ENCODE measurements around the gene SLC13A1. TPM values are rescaled to one million over a fixed set of nuclear protein-coding genes. Genes with fewer than 3 reads are reported as not detected.
A peak's percentile ranks its signal among the peaks of the same experiment; 100 is the strongest.

The SLC13A1 gene
- total and polyA plus RNA-seq, 11 donors = not detected

DNA sequence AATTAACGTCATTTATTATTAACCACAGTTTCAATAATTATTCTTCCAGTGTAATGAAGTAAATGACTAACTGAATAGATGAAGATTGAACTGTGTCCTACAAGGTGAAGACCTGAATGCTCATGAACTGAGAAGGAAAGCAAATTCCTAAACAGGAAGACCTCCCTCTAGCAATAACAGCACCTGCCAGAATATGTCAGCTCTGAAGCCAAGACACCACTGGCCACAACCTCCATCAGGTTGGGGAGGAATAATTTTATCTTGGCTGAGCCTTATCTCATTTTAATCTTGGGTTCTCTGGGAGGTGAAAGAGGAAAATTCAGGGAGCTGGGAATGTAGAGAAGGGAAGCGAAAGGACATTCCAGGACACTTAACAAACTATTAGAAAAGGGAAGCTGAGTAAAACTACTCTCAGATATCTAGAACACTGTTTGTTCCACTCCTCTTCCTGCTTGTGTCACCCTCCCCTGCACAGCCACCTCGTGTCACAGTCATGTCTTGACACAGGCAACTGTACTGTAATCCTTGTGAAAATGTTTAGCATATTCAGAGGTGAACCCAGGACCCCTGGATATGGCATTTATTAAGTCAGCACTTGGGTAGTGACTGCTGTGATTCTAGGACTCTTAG, 4.6 kb upstream of the SLC13A1 start:
- no peaks in the 10 kb centered on the region for H3K36me3 ChIP-seq
- H3K4me1 ChIP-seq = peaks cover 0 to 3% (median 0%) of the 10 kb centered on the region in 12 donors
- 41 to 69% (median 55%) methylated on average over 3 of the region's 3 CpGs for WGBS, 4 donors
- ATAC-seq (peak in 3 of 4 donors; percentile 16 to 81 (median 42)), DNase-seq (no peak)
- peak overlapping the region in 3 of 12 donors; percentile 13 to 38 (median 35) for H3K27ac ChIP-seq
- no peaks in the 10 kb centered on the region for H3K27me3 ChIP-seq
- H3K4me3 ChIP-seq = no peak overlapping the region
- H3K9me3 ChIP-seq = no peaks in the 10 kb centered on the region
- TF ChIP-seq, protein P1, sequence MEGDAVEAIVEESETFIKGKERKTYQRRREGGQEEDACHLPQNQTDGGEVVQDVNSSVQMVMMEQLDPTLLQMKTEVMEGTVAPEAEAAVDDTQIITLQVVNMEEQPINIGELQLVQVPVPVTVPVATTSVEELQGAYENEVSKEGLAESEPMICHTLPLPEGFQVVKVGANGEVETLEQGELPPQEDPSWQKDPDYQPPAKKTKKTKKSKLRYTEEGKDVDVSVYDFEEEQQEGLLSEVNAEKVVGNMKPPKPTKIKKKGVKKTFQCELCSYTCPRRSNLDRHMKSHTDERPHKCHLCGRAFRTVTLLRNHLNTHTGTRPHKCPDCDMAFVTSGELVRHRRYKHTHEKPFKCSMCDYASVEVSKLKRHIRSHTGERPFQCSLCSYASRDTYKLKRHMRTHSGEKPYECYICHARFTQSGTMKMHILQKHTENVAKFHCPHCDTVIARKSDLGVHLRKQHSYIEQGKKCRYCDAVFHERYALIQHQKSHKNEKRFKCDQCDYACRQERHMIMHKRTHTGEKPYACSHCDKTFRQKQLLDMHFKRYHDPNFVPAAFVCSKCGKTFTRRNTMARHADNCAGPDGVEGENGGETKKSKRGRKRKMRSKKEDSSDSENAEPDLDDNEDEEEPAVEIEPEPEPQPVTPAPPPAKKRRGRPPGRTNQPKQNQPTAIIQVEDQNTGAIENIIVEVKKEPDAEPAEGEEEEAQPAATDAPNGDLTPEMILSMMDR (IDR thresholded peaks at IDR 0.05) = no peak
- TF ChIP-seq POLR2A (IDR thresholded peaks at IDR 0.05) = no peak
- intact Hi-C loops (cut with DNase I) = loop anchor here in 1 of 10 donors (10.0 kb wide), 1 partner anchor 160 kb away; no protein-coding TSS in a partner anchor

DNA sequence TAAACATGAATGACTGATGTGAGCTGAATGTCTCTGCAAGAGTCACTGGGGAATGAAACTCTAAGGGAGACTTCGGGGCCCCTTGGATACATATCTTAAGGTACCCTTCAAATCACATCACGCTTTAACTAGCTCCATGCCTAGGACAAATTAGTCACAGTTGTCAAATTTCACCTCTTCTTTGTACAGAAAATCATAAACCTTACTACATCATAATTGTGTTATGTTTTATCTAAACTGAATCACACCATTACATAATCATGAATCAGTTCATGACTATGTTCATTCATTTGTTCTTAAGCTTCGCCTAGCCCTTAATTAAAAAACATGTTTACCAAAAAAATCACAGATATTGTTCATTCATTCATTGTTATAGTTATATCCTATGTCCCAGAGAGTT, 2.1 kb upstream of the SLC13A1 start:
- H3K27me3 ChIP-seq = no peaks in the 10 kb centered on the region
- ATAC-seq = no peak
- whole genome bisulfite sequencing, 4 donors = 61 to 75% (median 63%) methylated on average over 3 of the region's 3 CpGs
- DNase-seq = no peak
- H3K27ac ChIP-seq = no peak overlapping the region
- H3K36me3 ChIP-seq = no peaks in the 10 kb centered on the region
- H3K4me1 ChIP-seq = peaks cover 0 to 3% (median 0%) of the 10 kb centered on the region in 12 donors
- intact Hi-C loops (cut with DNase I) = loop anchor here in 1 of 10 donors (10.0 kb wide), 1 partner anchor 163 kb away; no protein-coding TSS in a partner anchor
- no peaks in the 10 kb centered on the region for H3K9me3 ChIP-seq
- H3K4me3 ChIP-seq = no peak overlapping the region
- no peak for TF ChIP-seq POLR2A (IDR thresholded peaks at IDR 0.05)
- TF ChIP-seq, protein P1 (IDR thresholded peaks at IDR 0.05) = no peak

DNA sequence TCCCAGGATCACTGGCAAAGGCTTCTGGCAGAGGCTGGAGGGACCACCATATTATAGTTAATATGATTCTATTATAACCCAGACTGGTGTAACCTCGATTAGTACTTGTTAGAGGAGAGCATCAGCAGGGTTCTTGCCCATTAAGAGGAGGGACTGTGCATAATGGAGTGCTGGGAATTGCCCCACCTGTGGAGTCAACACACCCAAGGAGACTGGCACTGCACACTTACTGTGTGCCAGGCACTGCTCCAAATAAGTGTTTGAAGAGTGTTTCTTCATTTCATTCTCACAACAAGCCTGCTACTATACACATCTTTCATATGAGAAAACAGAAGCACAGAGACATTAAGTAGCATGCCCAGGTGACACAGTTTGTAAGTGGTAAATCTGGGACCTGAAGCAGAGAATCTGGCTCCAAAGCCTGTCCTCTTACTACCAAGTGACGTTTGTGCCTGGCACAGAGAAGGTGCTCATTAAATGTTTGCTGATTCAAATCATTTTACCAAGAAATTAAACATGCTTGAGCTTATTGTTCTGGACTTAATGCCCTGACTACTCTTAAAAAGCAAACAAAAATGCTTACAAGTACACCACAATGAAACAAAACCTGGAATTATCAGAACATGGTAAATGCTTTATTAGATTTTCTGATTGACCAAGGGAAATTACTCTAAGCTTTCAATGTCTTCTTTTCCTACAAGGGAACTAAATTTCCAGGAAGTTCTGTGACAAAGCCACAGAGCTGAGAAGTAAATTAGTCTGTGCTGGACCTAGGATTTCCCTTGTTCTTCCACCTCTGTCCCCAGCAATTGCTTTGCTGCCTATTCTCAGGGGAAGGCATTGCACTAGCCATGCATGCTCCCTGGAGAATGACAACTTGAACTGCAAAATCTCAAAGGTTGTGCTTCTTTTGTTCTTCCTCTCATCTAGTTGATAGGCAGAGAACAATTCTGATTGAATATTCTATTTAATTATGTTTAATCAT, 809 bp downstream of the SLC13A1 start:
- H3K36me3 ChIP-seq = no peaks in the 10 kb centered on the region
- TF ChIP-seq POLR2A (IDR thresholded peaks at IDR 0.05) = no peak
- TF ChIP-seq, protein P1 (IDR thresholded peaks at IDR 0.05) = no peak
- ATAC-seq (no peak), DNase-seq (no peak)
- peaks cover 0 to under 1% (median 0%) of the 10 kb centered on the region in 12 donors for H3K4me1 ChIP-seq
- H3K4me3 ChIP-seq = no peak overlapping the region
- H3K27ac ChIP-seq = no peak overlapping the region
- no peaks in the 10 kb centered on the region for H3K27me3 ChIP-seq
- WGBS, 4 donors = 67 to 80% (median 75%) methylated on average over 2 of the region's 2 CpGs
- no peaks in the 10 kb centered on the region for H3K9me3 ChIP-seq
- intact Hi-C loops (cut with DNase I) = no loop called here

DNA sequence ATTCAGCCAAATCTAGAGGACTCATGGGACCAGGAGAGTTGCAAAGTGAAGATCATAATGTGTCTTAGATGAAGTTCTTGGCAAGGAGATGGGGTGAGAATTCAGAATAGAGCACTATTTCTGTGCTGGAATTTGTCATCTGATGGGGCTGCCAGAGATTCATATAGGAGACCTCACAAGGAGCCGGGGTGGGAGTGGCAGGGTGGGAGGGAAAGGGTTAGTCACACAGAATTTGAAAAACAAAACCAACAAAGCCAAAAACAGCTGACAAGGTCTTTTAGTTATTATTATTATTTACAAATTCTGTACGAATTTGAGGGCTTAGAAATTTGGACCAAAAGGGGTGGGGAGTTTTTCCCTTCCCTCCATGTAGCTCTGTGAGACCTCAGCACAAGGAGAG, 1.7 kb downstream of the SLC13A1 start:
- Histone ChIP-seq H3K4me3 (no peak overlapping the region), H3K4me1 (no peaks in the 10 kb centered on the region), H3K27ac (no peak overlapping the region), H3K27me3 (no peaks in the 10 kb centered on the region), H3K9me3 (no peaks in the 10 kb centered on the region), H3K36me3 (no peaks in the 10 kb centered on the region)
- ATAC-seq (no peak), DNase-seq (no peak)
- WGBS, 4 donors = 54 to 71% (median 60%) methylated on average over 2 of the region's 2 CpGs
- no peak for TF ChIP-seq POLR2A (IDR thresholded peaks at IDR 0.05)
- TF ChIP-seq, protein P1 (IDR thresholded peaks at IDR 0.05) = no peak
- intact Hi-C loops (cut with DNase I) = no loop called here
